ENCODE data around the gene PLEKHF1. TPM values are rescaled to one million over a fixed set of nuclear protein-coding genes. Genes with fewer than 3 reads are reported as not detected.
A peak's percentile ranks its signal among the peaks of the same experiment; 100 is the strongest.

The PLEKHF1 gene
- polyA plus RNA-seq, 3 donors, result 0.11 to 0.29 (median 0.26) TPM

- intact Hi-C loops (cut with micrococcal nuclease), result no loop called here
- no peak overlapping the region for H3K9ac ChIP-seq (ENCODE audit: insufficient read depth, low read length, poor library complexity, severe bottlenecking)
These were observed 15.7 kb downstream of the PLEKHF1 start for GRCh38 chr19:29680937-29681336.

GRCh38 chr19:29681422-29682235, 16.4 kb downstream of the PLEKHF1 start:
- Histone ChIP-seq H2AFZ (ENCODE audit: insufficient read depth, low read depth, low read length, poor library complexity, severe bottlenecking) (peak overlapping the region; percentile 90), H3K4me3 (replicated peaks in 1 of 3; ENCODE audit: low read depth in 2 of 3, low read length in 3 of 3) (no peak overlapping the region), H3K9me3 (replicated peaks in 1 of 2; ENCODE audit: control insufficient read depth in 1 of 2, insufficient read depth in 1 of 2, low read length in 2 of 2) (no peaks in the 10 kb centered on the region), H3K4me2 (replicated peaks; ENCODE audit: extremely low read depth, low read length, poor library complexity, severe bottlenecking) (no peak overlapping the region), H3K4me1 (ENCODE audit: control insufficient read depth in 1 of 2, insufficient read depth in 2 of 2, low read length in 2 of 2) (peaks cover 15 to 16% of the 10 kb centered on the region in 2 donors), H3K27me3 (ENCODE audit: control insufficient read depth in 2 of 2, insufficient read depth in 2 of 2, low read length in 2 of 2) (no peaks in the 10 kb centered on the region), H3K9ac (ENCODE audit: insufficient read depth, low read length, poor library complexity, severe bottlenecking) (no peak overlapping the region), H3K36me3 (replicated peaks in 1 of 2; ENCODE audit: control insufficient read depth in 1 of 2, insufficient read depth in 2 of 2, low read length in 2 of 2) (no peaks in the 10 kb centered on the region), H3K27ac (ENCODE audit: low read depth in 1 of 2, low read length in 2 of 2) (no peak overlapping the region), H3K79me2 (ENCODE audit: insufficient read depth, low read length) (no peaks in the 10 kb centered on the region), H4K20me1 (ENCODE audit: insufficient read depth, low read length) (no peaks in the 10 kb centered on the region)
- no peak for TF ChIP-seq CTCF (IDR thresholded peaks at IDR 0.05)
- Mint-ChIP-seq H3K27ac (peak overlapping the region in 1 of 7 donors; percentile 72), H3K4me1 (peaks cover 16% of the 10 kb centered on the region), H3K27me3 (ENCODE audit: low read depth in 3 of 3) (peaks cover 1 to 8% (median 6%) of the 10 kb centered on the region in 3 donors), H3K9me3 (no peaks in the 10 kb centered on the region), H3K36me3 (peaks cover 2 to 3% of the 10 kb centered on the region in 2 donors), H3K4me3 (peak overlapping the region; percentile 16 to 51)
- DNase-seq, result no peak
- intact Hi-C loops (cut with micrococcal nuclease), result no loop called here
- 94% methylated on average over 6 of the region's 13 CpGs for WGBS (ENCODE audit: insufficient coverage)

More at GRCh38 chr19:29680937-29681336, 15.7 kb downstream of the PLEKHF1 start:
- no peaks in the 10 kb centered on the region for H3K9me3 ChIP-seq (replicated peaks in 1 of 2; ENCODE audit: control insufficient read depth in 1 of 2, insufficient read depth in 1 of 2, low read length in 2 of 2)
- H4K20me1 ChIP-seq (ENCODE audit: insufficient read depth, low read length), result no peaks in the 10 kb centered on the region
- peak overlapping the region; percentile 90 for H2AFZ ChIP-seq (ENCODE audit: insufficient read depth, low read depth, low read length, poor library complexity, severe bottlenecking)
- Mint-ChIP-seq H3K27ac (peak overlapping the region in 3 of 7 donors; percentile 21 to 72 (median 60)), H3K9me3 (no peaks in the 10 kb centered on the region), H3K4me1 (peaks cover 16% of the 10 kb centered on the region), H3K27me3 (ENCODE audit: low read depth in 3 of 3) (peaks cover 0 to 8% (median 5%) of the 10 kb centered on the region in 3 donors), H3K4me3 (peak overlapping the region; percentile 16 to 72), H3K36me3 (peaks cover 2 to 3% of the 10 kb centered on the region in 2 donors)
- no peak overlapping the region for H3K4me3 ChIP-seq (replicated peaks in 1 of 3; ENCODE audit: low read depth in 2 of 3, low read length in 3 of 3)
- H3K27ac ChIP-seq (ENCODE audit: low read depth in 1 of 2, low read length in 2 of 2), result no peak overlapping the region
- no peaks in the 10 kb centered on the region for H3K27me3 ChIP-seq (ENCODE audit: control insufficient read depth in 2 of 2, insufficient read depth in 2 of 2, low read length in 2 of 2)
- no peak for DNase-seq
- no peaks in the 10 kb centered on the region for H3K36me3 ChIP-seq (replicated peaks in 1 of 2; ENCODE audit: control insufficient read depth in 1 of 2, insufficient read depth in 2 of 2, low read length in 2 of 2)
- no peak for TF ChIP-seq CTCF (IDR thresholded peaks at IDR 0.05)
- 34% methylated on average over 7 of the region's 7 CpGs for WGBS (ENCODE audit: insufficient coverage)
- H3K4me1 ChIP-seq (ENCODE audit: control insufficient read depth in 1 of 2, insufficient read depth in 2 of 2, low read length in 2 of 2), result peaks cover 15 to 16% of the 10 kb centered on the region in 2 donors
- H3K79me2 ChIP-seq (ENCODE audit: insufficient read depth, low read length), result no peaks in the 10 kb centered on the region
- H3K4me2 ChIP-seq (replicated peaks; ENCODE audit: extremely low read depth, low read length, poor library complexity, severe bottlenecking), result peak overlapping the region; percentile 31
